Measurements from ENCODE around the gene GALNT1.

The GALNT1 gene

DNA sequence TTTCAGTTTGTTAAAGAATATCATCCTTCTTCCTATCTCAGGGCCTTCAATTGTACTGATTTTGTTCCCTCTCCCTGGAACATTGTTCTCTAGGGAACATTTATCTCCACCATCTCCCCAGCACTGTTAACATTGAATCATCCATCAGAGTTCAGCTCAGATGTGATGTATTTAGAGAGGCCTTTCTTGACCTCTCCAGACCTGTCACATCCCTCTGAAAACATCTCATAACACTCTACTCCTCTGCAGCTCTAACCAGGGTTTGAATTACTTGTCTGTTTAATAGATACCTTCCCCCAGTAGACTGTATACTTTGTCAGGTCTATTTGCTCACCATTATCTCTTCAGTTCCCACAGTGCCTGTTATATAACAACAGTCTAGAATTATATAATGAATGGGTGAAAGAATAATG is 98.6 kb downstream of the GALNT1 start:
- DNase-seq (ENCODE audit: low spot score), result no peak

DNA sequence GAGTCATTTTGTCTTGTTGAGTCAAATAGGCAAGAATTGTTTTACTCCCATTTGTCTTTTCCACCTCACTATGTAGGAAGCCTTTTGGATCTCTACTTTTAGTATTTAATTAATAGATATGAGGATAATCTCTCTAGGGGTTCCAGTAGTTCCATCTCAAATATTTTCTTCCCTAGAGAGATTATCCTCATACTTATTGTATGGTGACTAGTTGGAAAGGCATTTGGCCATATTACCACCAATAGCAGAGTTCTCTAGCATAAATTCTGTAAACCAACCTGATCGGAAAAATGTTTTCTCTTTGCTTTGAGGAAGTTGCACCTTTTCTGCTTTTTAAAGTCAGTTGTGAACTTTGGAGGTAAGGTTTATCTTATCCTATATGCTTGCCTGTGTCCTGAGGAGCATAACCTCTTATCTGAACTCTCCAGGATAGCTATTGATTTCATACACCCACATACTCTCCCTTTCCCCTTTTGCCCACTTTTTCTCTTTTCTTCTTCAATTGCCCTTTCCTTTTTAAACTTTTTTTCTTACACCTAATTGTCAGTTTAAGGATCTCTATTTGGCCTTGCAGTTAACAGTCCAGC is 100.8 kb downstream of the GALNT1 start:
- DNase-seq (ENCODE audit: low spot score), result no peak

DNA sequence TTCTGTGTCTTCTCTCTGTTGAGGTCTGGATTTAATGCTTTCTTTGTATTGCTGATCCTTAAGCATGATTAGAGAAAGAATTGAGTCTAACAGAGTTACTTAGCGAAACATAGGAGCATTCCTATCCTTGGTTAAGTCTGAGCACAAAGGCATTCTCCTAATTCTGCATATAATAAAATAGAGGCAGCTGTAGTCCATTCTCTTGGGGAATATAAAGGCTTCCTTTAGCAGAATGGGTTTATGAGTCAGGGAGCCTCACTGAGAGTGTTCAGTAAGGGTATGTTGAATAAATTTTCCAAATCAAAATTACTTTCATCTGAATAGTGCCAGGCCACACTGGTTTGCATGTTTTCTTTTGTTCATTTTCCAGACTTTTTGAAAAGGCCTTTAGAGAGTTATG is 101.5 kb downstream of the GALNT1 start:
- peak; percentile 84 for DNase-seq (ENCODE audit: low spot score)

DNA sequence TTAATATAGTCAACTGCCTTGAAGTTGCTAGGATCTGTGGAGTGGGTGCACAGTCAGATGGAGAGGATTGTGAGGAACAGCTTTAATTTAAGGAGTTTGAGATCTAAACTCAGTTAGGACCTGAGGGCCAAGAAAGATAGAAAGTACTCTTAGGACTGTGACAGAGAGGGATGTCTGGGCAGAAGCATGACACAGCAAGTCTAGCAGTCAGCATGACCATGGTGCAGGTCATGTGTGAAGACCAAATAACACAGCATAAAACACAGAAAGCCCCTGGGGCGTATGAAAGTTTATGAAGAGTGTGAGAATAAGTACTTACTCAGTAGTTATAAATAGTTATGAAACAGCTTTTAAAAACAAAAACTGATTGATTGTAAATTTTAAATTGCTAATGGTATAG is 107.2 kb downstream of the GALNT1 start:
- no peak for DNase-seq (ENCODE audit: low spot score)

DNA sequence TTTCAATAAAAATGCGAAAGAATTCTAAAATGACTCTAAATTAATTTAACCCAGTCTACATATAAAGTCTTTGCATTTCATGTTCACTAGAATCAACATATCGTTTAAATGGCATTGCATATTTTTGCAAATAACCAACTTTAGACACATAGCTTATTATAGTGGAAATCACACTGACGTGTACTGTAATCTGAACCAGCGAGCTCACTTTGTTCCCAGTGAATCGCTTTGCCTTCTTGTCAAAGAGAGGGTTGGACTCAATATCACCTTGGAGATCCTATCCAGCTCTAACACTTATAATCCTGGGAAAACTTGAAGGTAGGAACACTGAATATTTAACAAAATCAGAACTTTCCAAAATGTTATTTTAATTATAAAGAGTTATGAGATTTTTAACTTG is 108.2 kb downstream of the GALNT1 start:
- no peak for DNase-seq (ENCODE audit: low spot score)

DNA sequence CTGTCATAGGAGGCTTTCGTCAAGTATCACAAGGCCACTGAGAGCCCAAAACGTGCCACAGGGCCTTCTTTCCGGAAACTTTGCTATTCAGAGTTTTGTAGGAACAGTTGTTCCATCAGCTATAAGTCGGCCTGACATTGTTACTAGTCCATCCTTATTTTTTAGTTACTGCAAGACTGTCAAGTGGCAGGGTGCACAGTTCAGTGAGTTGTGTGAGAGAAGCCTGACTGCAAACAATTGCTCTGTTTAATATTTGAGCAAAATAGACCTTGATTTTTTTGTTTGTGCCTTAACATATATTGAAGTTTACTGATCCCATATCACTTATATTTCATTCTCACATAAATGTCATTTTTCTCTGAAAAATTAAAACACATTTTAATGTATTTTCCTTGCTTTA is 110.1 kb downstream of the GALNT1 start:
- DNase-seq (ENCODE audit: low spot score), result no peak

DNA sequence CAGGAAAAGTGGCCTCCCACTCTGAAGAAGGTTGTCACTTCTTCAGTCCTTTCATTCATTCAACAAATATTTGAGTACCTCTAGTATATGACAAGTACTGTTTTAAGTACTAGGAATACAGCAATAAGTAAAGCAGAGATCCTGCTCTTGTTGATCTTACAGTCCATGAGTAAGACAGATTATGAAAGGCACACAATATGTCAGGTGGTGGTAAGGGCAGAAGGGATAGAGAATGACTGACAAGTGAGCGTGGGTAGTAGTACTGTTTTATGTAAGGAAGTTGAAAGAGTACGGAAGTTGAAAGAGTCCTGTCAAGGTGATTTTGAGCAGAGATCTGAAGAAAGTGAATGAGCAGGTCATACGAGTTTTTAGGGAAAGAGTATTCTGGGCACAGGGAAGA is 111.3 kb downstream of the GALNT1 start:
- no peak for DNase-seq (ENCODE audit: low spot score)

DNA sequence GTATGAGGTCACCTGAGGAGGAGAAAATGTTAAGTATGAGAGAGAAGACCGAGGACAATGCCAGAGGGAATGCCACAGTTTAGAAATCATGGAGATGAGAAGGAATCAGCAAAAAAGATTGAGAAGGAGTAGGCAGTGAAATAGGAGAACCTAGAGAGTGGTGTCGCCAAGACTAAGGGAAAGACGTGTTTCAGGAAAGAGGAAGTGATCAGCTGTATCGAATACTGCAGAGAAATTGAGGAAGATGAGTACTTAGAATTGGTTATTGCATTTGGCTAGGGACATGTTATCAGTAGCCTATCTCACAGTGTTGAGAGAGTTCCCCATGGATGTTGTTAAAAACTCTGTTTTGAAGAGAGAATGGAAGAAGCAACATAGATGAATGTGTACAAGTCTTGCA is 112.3 kb downstream of the GALNT1 start:
- DNase-seq (ENCODE audit: low spot score), result no peak

DNA sequence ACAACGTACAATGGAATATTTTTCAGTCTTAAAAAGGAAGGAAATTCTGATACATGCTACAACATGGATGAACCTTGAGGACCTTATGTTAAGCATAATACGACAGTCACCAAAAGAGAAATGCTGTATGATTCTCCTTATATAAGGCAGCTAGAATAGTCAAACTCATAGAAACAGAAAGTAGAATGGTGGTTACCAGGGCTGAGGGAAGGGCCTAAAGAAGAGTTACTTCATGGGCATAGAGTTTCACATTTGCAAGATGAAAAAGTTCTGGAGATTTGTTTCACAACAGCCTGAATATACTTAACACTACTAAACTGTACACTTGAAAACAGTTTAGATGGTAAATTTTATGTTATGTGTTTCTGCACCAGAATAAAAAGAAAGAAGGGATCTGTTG is 113.3 kb downstream of the GALNT1 start:
- no peak for DNase-seq (ENCODE audit: low spot score)

DNA sequence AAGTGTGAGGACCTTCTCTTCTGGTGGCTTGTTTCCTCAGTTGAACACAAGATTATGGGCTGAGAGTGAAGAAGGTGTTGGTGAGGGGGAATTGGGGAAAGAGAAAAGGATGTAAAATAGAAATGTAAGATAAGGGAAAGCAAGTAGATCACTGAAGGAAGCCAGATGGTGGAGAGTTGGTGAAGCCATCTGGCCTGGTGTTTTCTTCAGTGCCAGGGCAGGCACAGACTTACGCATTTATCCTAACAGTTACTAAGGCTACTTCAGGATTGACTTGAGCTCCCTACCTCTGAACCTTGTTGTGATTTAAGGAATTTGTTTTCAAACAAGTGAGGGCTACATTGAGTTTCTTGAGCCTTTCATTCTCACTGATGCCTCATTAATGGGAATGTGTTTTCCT is 113.8 kb downstream of the GALNT1 start:
- DNase-seq (ENCODE audit: low spot score), result no peak

DNA sequence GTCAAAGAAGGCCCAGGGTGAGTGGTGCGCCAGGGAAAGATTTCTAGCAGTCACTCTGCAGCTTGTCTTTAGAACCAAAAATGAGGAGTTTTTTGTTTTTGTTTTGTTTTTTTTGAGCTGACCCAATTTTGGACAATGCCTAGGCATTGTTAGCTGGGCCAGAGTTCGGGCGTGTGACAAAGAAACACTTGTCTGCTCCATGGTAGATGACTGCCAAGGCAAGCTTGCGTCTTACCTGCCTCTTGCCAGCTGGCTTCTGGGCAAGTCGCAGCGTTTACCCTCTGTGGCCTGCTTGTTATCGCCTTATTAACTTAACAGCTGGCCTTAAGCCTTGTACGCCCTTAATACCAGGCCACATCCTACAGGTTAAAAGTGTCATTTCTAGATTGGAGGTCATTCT is 114.3 kb downstream of the GALNT1 start:
- DNase-seq (ENCODE audit: low spot score), result peak; percentile 98

DNA sequence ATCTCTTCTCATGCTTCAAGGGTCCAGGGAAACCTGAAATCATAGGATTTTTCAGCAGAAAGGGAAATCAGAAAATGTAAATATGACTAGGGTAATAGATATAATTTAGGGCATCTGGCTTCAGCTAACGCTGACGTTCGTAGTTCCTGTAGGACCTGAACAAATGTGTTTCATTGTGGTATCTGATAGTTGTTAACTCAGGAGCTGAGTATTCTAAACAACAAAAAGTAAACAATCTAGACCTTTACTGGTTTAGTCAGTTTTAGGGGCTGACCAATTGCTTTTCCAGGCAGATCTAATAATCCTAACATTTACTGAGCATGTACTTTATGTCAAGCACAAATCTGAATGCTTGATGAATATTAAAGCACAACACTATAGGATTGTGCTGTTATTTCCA is 114.8 kb downstream of the GALNT1 start:
- DNase-seq (ENCODE audit: low spot score), result no peak

DNA sequence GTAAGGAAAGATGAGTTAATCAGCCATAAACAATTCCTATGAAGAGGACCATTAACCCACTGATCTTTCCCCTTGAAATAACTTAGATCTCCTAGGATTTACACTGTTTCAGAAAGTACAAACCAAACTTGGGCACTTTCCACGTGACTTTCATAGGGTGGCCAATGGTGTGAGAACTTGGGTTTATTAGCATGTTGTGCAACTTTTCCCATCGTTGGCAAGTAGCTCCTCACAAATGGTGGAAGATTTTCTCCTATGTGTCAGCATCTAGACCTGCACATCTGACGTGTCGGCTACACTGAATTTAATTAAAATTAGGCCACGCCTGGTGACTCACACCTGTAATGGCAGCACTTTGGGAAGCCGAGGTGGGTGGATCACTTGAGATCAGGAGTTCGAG is 116.3 kb downstream of the GALNT1 start:
- DNase-seq (ENCODE audit: low spot score), result no peak

DNA sequence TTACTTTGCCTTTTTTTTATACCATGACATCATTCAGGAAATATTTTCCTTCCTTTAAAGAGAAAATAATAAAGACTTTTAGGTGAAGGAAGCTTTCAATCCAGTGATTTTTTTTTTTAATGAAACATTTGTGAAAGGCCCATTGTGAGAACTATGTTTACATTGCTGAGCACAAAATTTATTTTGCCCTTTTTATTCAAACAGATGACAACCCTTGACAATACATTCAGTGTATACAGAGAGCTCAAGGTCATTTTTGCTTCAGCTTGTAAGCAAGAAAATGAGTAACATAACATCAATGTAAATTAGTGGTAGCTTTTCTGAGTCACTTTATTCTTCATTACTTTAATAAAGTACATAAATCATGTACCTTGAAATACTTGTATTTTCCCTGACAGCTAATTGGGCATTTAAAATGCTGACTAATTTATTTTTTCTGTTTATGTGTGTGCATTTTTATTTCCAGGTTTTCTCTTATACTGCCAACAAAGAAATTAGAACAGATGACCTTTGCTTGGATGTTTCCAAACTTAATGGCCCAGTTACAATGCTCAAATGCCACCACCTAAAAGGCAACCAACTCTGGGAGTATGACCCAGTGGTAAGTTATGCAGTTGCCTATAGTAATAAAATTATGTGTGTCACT is 121.6 kb downstream of the GALNT1 start:
- no peak for DNase-seq (ENCODE audit: low spot score)

DNA sequence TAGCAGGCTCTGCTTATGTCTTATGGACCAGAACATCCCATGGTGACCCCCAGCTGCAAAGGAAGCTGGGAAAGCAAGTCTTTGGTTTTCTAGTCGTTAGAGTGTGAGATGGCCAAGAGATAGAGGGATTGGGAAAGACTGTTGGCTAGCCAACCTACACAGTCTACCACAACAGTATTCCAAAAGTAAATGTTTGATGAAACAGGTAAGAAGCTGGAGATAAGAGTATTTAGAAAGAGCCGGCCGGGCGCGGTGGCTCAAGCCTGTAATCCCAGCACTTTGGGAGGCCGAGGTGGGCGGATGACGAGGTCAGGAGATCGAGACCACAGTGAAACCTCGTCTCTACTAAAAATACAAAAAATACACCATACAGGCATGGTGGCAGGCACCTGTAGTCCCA is 124.4 kb downstream of the GALNT1 start:
- DNase-seq (ENCODE audit: low spot score), result no peak

DNA sequence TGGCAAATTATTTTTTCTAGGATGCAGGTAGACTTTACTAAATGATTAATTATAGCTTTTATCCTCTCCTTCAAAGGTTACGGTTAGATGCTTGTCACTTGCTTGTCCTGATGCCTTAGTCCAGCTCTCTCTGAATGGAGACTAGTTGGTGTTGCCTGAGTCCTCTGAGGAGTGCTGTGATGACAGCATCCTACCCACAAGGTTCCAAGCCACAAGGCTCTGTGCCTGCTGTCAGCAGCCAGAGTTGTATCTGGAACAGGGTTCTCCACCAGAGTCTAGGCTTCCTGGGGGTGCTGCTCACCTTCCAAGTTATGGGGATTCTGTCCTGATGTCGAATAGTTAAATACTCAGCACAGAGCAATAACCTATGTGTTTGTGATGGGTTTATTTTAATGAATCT is 125.7 kb downstream of the GALNT1 start:
- DNase-seq (ENCODE audit: low spot score), result no peak

DNA sequence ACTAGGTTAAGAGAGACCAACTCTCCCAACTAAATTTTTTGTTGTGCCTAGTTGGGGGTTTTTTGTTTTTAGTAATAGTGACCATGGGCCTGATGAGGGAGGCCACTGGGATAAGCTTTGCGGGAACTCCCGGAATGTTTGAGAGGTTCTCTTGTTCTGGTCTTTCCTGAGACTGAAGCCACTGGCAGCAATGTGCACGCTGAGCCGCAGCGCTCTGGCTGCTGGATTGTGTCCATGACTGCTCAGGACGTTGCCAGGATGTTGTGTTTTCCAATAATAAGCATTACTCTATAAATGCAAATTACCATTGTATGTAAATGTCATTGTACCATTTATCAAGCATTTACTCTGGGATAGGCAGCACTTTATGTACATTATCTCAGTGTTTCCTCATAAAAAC is 126.1 kb downstream of the GALNT1 start:
- DNase-seq (ENCODE audit: low spot score), result no peak

DNA sequence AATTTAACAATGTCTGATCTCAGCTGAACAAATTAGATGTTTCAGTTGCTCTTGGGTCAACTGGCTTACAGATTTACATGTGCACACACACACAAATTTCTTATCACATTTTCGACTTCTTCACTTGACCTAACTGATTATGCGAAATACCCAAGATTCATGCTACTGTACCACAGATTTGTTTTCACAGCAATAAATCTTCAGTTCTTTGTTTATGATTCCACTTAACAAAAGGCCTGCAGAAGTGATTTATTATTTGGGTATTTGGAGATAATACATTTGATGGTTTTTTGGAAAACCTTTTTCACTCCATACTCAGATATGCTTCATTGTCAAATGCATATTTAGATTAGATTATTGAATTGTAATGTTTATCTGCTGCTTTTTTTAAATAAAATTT is 129.0 kb downstream of the GALNT1 start:
- no peak for DNase-seq (ENCODE audit: low spot score)

DNA sequence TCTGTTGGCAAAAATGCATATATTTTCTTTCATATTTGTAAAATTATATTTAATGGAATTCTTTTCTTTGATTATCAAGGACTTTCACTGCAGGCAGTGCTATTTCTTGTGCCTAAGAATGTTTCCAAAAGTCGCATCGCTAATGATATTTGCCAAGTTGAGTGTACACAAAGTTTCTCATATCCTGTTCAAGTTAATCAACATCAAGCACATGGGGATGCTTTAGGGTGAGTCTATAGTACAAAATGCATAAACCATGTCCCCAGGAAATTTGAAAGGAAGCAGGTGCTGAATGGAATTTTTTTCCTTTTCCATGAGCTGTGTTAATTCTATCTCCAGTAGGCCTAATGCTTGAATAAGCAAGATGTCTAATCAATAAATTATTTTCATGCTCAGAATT is 129.7 kb downstream of the GALNT1 start:
- DNase-seq (ENCODE audit: low spot score), result no peak

DNA sequence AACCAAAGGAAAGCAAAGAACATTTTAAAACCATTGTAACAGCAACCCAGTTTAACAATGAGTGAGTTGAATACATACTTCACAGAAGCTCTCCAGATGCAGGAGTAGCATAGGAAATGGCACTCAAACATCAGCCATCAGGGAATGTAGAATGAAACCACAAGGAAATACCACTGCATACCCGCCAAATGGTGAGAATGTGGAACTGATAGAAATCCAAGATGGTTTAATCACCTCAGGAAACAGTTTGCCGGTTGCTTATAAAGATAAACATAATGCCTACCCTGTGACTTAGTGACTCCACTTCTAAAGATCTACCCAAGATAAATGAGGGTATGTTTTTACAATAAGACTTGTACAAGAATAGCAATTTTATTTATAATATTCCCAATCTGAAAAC is 132.0 kb downstream of the GALNT1 start:
- no peak for DNase-seq (ENCODE audit: low spot score)

DNA sequence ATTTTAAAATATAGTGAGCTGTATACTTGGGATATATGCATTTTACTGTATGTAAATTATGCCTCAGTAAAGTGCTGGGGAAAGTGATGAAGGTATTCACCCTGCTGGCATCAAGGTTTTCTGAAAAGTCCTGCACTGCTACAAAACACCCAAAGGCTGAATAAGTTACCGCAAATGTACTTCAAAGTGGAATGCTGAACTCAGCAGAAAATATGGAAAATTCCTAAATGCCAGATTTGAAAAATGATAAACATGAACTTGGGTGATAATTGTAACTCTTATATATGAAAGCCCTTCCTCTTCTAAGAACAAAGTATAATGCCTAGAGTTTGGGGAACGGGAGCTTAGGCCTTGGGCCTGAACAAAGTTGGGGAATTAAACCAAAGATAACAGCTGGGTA is 133.0 kb downstream of the GALNT1 start:
- DNase-seq (ENCODE audit: low spot score), result no peak

DNA sequence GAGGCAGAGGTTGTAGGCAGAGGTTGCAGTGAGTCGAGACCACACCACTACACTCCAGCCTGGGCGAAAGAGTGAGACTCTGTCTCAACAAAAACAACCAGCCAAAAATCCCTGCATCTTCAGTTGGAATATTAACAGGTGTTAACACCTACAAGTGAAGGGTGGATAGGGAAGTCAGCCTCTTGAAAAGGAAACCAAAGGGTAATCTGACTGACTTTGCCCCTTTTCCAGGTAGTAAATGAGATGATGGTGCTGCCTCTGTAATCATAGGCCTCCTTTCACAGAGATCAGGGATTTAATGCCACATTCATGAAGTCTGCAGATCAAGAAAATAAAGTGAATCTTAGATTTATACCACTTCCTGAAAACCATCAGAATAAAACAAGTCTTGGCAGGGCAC is 133.6 kb downstream of the GALNT1 start:
- no peak for DNase-seq (ENCODE audit: low spot score)

DNA sequence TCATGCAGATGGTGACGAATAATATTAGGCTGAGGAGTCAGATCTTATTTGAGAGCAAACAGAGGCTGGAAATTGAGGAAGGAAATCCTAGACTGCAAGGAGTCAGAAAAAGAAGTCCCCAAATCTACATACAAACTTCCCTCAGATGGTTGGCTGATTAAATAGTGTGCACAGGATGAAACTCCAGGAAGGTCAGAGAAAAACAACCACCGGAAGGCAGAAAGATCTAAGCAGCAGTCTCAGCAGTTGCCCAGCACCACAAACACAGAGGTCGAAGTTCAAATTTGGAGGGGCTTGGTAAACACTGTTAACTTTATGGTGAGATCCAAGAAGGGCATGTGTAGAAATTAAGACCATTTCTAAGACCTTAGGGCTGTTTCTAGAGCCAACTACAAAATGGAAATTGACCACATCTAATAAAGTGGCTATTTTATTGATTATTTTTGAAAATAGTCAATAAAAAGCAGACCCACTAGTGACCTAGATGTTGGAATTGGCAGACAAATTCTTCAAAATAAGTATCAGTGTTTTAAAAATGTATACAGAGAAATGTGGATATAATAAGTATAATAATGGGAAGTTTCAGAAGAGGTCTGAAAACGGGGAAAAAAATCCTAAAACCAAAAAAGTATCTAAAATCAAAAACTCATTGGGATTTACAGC is 134.8 kb downstream of the GALNT1 start:
- DNase-seq (ENCODE audit: low spot score), result no peak

DNA sequence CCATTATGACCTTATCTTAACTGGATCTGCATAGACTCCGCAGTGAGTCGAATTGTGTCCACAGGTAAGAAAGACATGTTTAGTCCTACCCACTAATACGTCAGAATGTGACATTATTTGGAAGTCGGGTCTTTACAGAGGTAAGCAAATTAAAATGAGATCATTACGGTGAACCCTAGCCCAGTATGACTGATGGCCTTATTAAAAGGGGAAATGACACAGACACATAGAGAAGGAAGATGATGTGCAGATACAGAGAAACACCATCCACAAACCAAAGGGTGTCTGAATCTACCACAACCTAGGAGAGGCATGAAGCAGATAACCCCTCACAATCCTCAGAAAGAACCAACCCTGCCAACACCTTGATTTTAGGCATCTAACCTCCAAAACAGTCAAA is 135.6 kb downstream of the GALNT1 start:
- DNase-seq (ENCODE audit: low spot score), result no peak
